Measurements from ENCODE around the gene PLD1. TPM values are rescaled to one million over a fixed set of nuclear protein-coding genes. Genes with fewer than 3 reads are reported as not detected.

PLD1 gene
- total and polyA plus RNA-seq, 11 donors: 12.3 to 106 (median 61.0) TPM

- intact Hi-C loops (cut with DNase I): no loop called here
- TF ChIP-seq POLR2A (IDR thresholded peaks at IDR 0.05): no peak
- TF ChIP-seq CTCF (IDR thresholded peaks at IDR 0.05): no peak
- H3K27ac ChIP-seq: peak overlapping the region in 6 of 12 donors; percentile 19 to 57 (median 47)
- ATAC-seq (peak in 3 of 4 donors; percentile 29 to 45 (median 41)), DNase-seq (no peak)
- peaks cover 0 to 49% (median 18%) of the 10 kb centered on the region in 12 donors for H3K4me1 ChIP-seq
- no peak overlapping the region for H3K4me3 ChIP-seq
- no peaks in the 10 kb centered on the region for H3K27me3 ChIP-seq
- WGBS, 4 donors: 49 to 69% (median 53%) methylated on average over 5 of the region's 5 CpGs
- no peaks in the 10 kb centered on the region for H3K9me3 ChIP-seq
- no peaks in the 10 kb centered on the region for H3K36me3 ChIP-seq
Measured at GRCh38 chr3:171790898-171791691, 19.2 kb downstream of the PLD1 start.

- intact Hi-C loops (cut with DNase I): no loop called here
- WGBS, 4 donors: 91 to 95% (median 93%) methylated on average over 2 of the region's 2 CpGs
- ATAC-seq (no peak), DNase-seq (no peak)
- Histone ChIP-seq H3K27me3 (no peaks in the 10 kb centered on the region), H3K4me3 (no peak overlapping the region), H3K27ac (peak overlapping the region in 5 of 12 donors; percentile 26 to 57 (median 49)), H3K9me3 (no peaks in the 10 kb centered on the region), H3K4me1 (peaks cover 0 to 46% (median 18%) of the 10 kb centered on the region in 12 donors), H3K36me3 (no peaks in the 10 kb centered on the region)
- TF ChIP-seq CTCF (IDR thresholded peaks at IDR 0.05): no peak
- TF ChIP-seq POLR2A (IDR thresholded peaks at IDR 0.05): no peak
Measured at GRCh38 chr3:171790574-171790897, 19.7 kb downstream of the PLD1 start.

GRCh38 chr3:171789759-171790505 lies 20.4 kb downstream of the PLD1 start:
- no peak for ATAC-seq
- no peak for DNase-seq
- WGBS, 4 donors: 69 to 93% (median 87%) methylated on average over 4 of the region's 4 CpGs
- peaks cover 0 to 43% (median 18%) of the 10 kb centered on the region in 12 donors for H3K4me1 ChIP-seq
- intact Hi-C loops (cut with DNase I): no loop called here
- H3K9me3 ChIP-seq: no peaks in the 10 kb centered on the region
- H3K36me3 ChIP-seq: no peaks in the 10 kb centered on the region
- H3K27ac ChIP-seq: peak overlapping the region in 1 of 12 donors; percentile 57
- TF ChIP-seq POLR2A (IDR thresholded peaks at IDR 0.05): no peak
- TF ChIP-seq CTCF (IDR thresholded peaks at IDR 0.05): no peak
- no peaks in the 10 kb centered on the region for H3K27me3 ChIP-seq
- H3K4me3 ChIP-seq: no peak overlapping the region

Measured in heart left ventricle (tissue), 16 donors.